Stimulated activated CD8-positive, alpha-beta memory T cell treated with anti-CD3 and anti-CD28 coated beads, Interleukin-15, amount 100 ng/mL, for 1 hour (primary cell): ENCODE measurements around the gene RBBP8NL.

Experiments used
- DNase-seq: peaks from one replicate; pipeline ENCODE4 v3.0.0-alpha.2; 2020; ENCODE audit warnings: low read depth

The RBBP8NL gene

GRCh38 chr20:62462976-62463592 is 35.7 kb upstream of the RBBP8NL start:
- DNase-seq: no peak

DNA sequence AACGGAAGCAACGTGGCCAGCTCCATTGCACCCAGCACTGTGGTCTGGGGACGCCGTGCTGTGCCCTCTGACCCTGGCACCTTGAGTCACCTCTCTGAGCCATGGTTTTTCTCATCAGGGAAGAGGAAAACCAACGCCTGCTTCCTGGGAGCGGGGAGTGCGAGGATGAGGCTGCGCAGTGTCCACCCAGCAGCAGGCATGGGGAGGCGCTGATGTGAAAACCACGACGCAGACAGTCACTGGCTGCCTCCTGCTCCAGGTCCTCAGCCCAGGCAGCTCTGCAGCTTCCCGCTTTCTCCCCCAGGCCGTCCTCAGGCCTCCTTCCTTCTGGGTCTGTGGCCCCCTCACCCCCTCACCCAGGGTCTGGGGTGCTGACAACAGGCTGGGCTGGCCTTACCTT is 34.5 kb upstream of the RBBP8NL start:
- DNase-seq: no peak

DNA sequence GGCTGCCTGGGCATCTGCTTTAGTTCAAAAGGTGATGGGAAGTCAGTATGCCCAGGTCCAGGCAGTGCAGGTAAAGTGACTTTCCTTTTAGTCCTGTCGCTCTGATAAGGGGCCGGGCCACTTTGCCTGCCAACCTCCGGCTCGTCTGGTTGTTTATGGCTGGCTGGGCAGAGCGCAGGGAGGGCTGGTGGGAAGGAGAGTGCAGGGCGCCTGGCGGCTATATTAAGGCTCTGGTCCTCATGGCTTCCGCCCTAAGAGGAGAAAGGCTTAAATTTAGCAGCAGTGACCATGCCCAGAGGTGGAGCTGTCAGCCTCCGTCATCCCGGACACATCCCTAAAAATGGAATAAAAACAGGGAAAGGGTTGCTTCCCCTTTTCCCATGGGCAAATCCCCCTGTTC is 33.8 kb upstream of the RBBP8NL start:
- DNase-seq: no peak

- no peak for DNase-seq
These were observed 33.3 kb upstream of the RBBP8NL start for GRCh38 chr20:62460678-62461077.

GRCh38 chr20:62459488-62459887 is 32.1 kb upstream of the RBBP8NL start:
- no peak for DNase-seq

- no peak for DNase-seq
These were observed 31.2 kb upstream of the RBBP8NL start for GRCh38 chr20:62458275-62459251.

GRCh38 chr20:62457831-62458230 is 30.5 kb upstream of the RBBP8NL start:
- DNase-seq: no peak

DNA sequence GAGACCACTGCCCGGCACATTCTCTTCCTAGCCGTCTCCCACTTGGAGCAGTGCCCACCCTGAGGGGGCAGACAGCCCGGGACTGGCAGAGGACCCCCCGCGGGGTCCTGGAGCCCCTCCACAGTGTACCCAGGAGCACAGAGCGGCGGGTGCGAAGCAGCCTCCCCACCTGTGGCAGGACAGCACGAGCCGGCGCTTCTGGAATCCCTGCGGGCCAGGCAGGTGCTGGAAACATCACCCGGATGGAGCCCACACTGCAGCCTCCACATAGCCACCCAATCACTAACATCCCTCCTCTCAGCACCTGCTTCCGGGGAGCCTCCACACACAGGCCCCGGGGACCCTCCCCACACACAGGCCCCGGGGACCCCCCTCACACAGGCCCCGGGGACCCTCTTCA is 29.8 kb upstream of the RBBP8NL start:
- DNase-seq: no peak

GRCh38 chr20:62455929-62456328 is 28.6 kb upstream of the RBBP8NL start:
- no peak for DNase-seq

DNA sequence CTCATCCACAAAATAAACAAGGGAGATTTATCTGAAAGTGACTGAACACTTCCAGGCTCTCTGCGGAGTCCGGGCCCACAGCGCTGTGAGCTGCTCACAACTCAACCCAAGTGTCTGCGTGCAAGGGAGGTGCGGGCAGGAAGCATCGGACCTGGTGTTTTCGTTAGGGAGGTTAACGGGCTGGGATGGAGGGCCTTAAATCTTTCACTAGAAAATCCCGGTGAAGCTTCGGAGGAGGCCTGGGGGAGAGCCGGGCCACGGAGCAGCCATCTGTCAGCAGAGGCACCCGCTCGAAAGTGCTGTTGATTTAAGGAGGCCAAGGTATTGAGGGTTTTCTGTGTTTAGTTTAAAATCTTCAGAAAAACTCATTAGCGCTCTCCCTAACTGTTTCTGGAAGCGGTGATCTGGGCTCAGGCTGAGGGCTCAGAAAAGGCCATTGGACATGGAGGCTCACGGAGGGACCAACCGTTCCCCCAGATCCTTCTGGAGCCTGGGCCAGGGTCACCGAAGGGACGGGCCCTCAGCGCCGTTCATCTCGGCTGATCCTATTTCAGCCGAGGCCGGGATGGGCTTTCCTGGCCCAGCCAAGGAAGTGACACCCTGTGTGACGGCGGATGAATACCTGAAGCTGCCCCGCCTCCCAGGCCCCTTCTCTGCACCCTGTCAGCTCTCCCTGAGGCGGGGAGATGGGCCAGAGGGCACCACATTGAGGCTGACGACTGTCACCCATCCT is 27.7 kb upstream of the RBBP8NL start:
- no peak for DNase-seq

DNA sequence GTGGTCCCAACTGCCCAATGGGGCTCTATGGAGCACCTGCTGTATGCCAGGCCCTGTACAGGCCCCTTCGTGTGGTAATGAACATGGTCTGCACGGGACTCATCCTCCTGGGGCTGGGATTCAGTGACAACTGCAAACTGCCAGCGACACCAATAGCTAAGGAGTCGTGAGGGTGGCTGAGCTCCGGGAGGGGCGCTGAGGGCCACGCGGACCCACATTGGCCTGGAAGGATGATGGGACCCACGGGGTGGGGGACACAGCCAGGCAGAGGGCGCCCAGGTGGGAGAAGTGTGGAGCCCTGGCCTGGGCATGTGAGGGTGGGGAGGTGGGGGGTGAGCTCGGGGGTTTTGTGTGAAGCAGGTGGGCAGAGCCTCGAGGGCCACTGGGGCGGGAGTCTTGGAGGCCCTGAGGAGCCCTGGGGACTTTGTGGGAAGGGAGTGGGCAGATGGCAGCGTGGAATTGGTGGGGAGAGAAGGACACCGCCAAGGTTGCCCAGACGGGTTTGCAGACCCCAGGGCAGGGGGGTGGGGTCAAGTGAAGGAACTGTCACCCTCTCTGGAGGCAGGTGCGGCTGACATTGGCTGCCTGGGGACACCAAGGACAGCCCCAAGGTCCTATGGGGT is 26.0 kb upstream of the RBBP8NL start:
- DNase-seq: no peak

DNA sequence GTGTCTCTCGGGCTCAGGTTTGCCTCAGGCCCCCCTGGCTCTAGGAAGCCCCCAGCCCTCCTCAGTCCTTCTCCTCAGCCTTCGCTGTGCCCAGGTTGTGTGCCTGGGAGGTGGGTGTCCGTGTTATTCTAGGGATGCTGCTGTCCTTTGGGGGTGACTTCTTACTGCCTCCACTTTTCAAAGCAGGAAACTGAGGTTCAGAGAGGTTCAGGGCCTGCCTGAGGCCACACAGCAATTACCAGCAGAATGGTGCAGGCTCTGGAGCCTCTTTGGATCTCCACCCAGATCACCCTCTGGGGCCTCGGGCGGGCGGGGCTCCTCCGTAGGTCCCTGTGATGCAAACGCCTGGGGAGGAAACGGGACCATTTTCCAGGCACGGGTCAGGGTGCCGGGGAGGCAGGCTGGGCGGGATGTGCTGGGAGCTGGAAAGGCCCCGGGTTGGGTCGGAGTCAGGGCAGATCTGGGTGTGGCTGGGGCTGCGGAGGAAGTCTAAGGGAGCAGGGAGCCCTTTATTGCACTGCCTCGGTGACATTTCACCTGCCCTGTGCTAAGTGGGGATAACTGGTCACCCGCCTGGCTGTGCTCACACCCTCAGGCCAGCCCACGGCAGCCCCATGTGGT is 25.2 kb upstream of the RBBP8NL start:
- DNase-seq: no peak

DNA sequence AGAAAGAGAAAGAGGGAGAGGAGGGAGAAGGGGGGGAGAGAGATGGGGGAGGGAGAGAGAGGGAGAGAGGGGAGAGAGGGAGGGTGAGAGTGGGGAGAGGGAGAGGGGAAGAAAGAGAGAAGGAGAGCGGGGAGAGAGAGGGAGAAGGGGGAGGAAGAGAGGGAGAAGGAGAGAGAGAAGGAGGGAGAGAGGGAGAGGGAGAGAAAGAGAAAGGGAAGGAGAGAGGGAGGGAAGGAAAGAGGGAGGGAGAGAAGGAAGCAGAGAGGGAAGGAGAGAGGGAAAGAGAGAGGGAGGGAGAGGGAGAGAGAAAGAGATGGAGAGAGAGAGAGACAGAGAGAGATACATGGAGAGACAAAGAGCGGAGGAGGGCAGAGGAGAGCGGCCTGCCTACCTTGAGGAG is 24.6 kb upstream of the RBBP8NL start:
- DNase-seq: no peak

- no peak for DNase-seq
These were observed 23.9 kb upstream of the RBBP8NL start for GRCh38 chr20:62451156-62451767.

GRCh38 chr20:62449951-62450691 is 22.8 kb upstream of the RBBP8NL start:
- no peak for DNase-seq

DNA sequence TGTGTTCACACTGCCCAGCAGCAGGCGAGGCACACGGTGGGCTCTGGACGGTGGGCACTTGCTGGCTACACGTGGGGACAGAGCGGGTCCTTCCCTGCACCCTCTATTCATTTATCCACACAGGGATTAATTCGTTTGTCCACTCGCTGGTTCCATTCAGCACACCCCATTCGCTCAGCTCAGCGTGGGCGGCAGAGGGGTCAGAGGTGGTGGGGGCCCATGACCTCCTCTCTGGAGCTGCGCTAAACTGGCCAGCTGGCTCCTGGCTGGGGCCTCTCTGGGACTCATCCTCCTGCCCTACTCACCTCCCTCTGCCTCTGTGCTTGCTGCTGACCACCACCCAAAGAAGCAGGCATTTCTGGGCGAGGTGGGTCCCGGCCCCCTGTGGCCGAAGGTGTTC is 21.4 kb upstream of the RBBP8NL start:
- DNase-seq: no peak

- DNase-seq: no peak
These were observed 20.7 kb upstream of the RBBP8NL start for GRCh38 chr20:62448038-62448437.

DNA sequence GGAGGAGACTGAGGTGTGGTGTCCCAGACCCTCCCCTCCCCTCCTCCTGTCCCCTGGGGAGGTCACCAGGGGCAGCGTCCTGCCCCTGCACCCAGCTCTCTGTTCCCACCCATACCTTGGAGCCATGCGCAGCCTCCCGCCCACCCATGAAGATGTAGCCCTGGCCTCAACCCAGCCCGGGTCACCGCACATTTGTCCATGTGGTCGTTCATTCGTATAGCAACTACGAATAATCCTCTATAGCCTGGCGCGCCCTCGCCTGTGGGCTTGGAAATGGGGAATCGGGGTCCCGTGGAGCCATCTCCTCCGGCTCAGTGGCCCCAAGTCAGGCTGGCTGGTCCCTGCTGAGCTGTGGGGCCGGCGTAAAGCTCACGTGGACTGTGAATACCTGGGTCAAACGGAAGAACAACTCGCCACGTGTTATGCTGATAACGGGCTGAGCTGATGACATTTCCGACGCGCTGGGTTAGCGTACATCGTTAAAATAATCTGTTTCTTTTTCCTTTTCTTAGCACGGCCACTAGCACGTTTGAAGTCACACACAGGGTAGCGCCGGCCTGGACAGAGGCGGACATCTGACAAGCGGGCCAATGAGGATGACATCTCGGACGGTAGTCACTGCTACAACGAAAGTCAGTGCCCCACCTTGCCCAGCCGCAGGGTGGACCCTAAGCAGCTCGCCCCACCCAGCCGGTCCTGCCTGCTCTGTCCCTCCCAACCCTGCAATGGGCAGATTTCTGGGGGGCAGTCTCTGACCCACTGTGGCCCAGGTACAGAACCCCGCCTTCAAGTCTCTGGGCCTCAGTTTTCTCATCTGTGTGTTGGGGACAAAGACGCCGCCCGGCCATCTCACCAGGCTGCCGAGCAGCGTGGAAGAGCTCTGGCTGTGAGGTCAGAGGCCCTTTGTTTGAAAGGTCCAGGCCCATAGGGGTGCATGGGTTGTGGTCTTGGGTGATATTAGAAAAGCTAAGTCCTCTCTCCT is 19.8 kb upstream of the RBBP8NL start:
- no peak for DNase-seq

- DNase-seq: no peak
These were observed 19.1 kb upstream of the RBBP8NL start for GRCh38 chr20:62446481-62446880.
